Dorsolateral prefrontal cortex (tissue), 118 donors: ENCODE results near the gene OR4N2. TPM values are rescaled to one million over a fixed set of nuclear protein-coding genes. Genes with fewer than 3 reads are reported as not detected.

ENCODE experiments used
- total RNA-seq, 120 experiments: library from RNA; stranded (reverse); gene quantifications; one replicate each; pipeline versions ENCODE4 v1.2.3 to v1.2.4, GENCODE V29; 2022

OR4N2 gene
- total RNA-seq, 120 experiments from 2014 or later: 0.12 to 1.2 (median 0.36) TPM; not detected in 81

Other genes with a start within 250 kb of the OR4N2 start
- not detected for gene OR11H2, start 89.9 kb upstream of the OR4N2 start, total RNA-seq
- gene OR4Q3, start 60.2 kb upstream of the OR4N2 start, total RNA-seq: not detected
- gene OR4M1, start 30.3 kb upstream of the OR4N2 start, total RNA-seq: not detected
- gene OR4K2, start 71.4 kb downstream of the OR4N2 start, total RNA-seq: under 1 TPM in 1 of 120 experiments, not detected in 119; 0.14 TPM
- gene OR4K5, start 116.8 kb downstream of the OR4N2 start, total RNA-seq: not detected
- not detected for gene OR4K1, start 127.1 kb downstream of the OR4N2 start, total RNA-seq
- gene OR4K15, start 171.8 kb downstream of the OR4N2 start, total RNA-seq: not detected
- gene OR4Q2, start 198.4 kb downstream of the OR4N2 start, total RNA-seq: not detected
- not detected for gene OR4K14, start 215.5 kb downstream of the OR4N2 start, total RNA-seq
- not detected for gene OR4K13, start 232.3 kb downstream of the OR4N2 start, total RNA-seq